IgD-negative memory B cell (primary cell): ENCODE results near the gene RPL4. TPM values are rescaled to one million over a fixed set of nuclear protein-coding genes. Genes with fewer than 3 reads are reported as not detected.

Experiments
- H3K27ac Mint-ChIP-seq, 3 donors: one replicate each; pipeline ENCODE4 v1.8.0; 2020 to 2022; ENCODE audit warnings: mild to moderate bottlenecking in 3 of 3, mixed read lengths in 3 of 3, moderate library complexity in 1 of 3
- H3K27me3 Mint-ChIP-seq: one replicate; pipeline ENCODE4 v1.8.0; 2021; ENCODE audit warnings: mixed read lengths
- H3K36me3 Mint-ChIP-seq: one replicate; pipeline ENCODE4 v1.8.0; 2020; ENCODE audit warnings: mild to moderate bottlenecking, mixed read lengths
- H3K4me1 Mint-ChIP-seq, 3 donors: one replicate each; pipeline ENCODE4 v1.8.0; 2020 to 2022; ENCODE audit warnings: mixed read lengths in 3 of 3, mild to moderate bottlenecking in 1 of 3
- H3K4me3 Mint-ChIP-seq, 4 donors: one replicate each; pipeline ENCODE4 v1.8.0; 2020 to 2022; ENCODE audit warnings: mild to moderate bottlenecking in 4 of 4, mixed read lengths in 4 of 4, moderate library complexity in 3 of 4
- H3K9me3 Mint-ChIP-seq, 3 donors: one replicate each; pipeline ENCODE4 v1.8.0; 2020 to 2021; ENCODE audit warnings: mixed read lengths in 3 of 3, mild to moderate bottlenecking in 1 of 3
- polyA plus RNA-seq: library from polyadenylated mRNA; unstranded; fragments of 300-500 nt; fragmentation: Illumina TruSeq; gene quantifications from one replicate; pipeline ENCODE4 v1.2.3, GENCODE V29; 2021

RPL4 gene
- polyA plus RNA-seq, 1 donor from 2014 or later: 1,406 TPM

- H3K27ac Mint-ChIP-seq: no peak overlapping the region
- peaks cover 0 to 1% (median 0%) of the 10 kb centered on the region in 3 donors for H3K9me3 Mint-ChIP-seq
- peaks cover 3% of the 10 kb centered on the region for H3K36me3 Mint-ChIP-seq
- H3K4me3 Mint-ChIP-seq: peak overlapping the region in 1 of 4 donors; percentile 33
- no peaks in the 10 kb centered on the region for H3K27me3 Mint-ChIP-seq
- H3K4me1 Mint-ChIP-seq: peaks cover 4 to 6% (median 5%) of the 10 kb centered on the region in 3 donors
These were observed 50.5 kb downstream of the RPL4 start for GRCh38 chr15:66454143-66454542.

- Mint-ChIP-seq H3K9me3 (peaks cover 0 to 2% (median 1%) of the 10 kb centered on the region in 3 donors), H3K4me1 (peaks cover 1 to 5% (median 4%) of the 10 kb centered on the region in 3 donors), H3K27ac (no peak overlapping the region), H3K4me3 (no peak overlapping the region), H3K27me3 (no peaks in the 10 kb centered on the region), H3K36me3 (peaks cover 5% of the 10 kb centered on the region)
These were observed 51.6 kb downstream of the RPL4 start for GRCh38 chr15:66452971-66453580.

GRCh38 chr15:66452420-66452819 lies 52.2 kb downstream of the RPL4 start:
- H3K4me3 Mint-ChIP-seq: no peak overlapping the region
- peaks cover 6% of the 10 kb centered on the region for H3K36me3 Mint-ChIP-seq
- peaks cover 0 to 3% (median 1%) of the 10 kb centered on the region in 3 donors for H3K9me3 Mint-ChIP-seq
- H3K27ac Mint-ChIP-seq: no peak overlapping the region
- peaks cover 0 to 3% (median 3%) of the 10 kb centered on the region in 3 donors for H3K4me1 Mint-ChIP-seq
- no peaks in the 10 kb centered on the region for H3K27me3 Mint-ChIP-seq

Other genes with a start within 250 kb of the RPL4 start
- 30.2 TPM for gene DIS3L, start 211.3 kb downstream of the RPL4 start, polyA plus RNA-seq
- gene TIPIN, start 148.2 kb downstream of the RPL4 start, polyA plus RNA-seq: 4.7 TPM
- 39.7 TPM for gene MAP2K1, start 117.9 kb downstream of the RPL4 start, polyA plus RNA-seq
- gene SNAPC5, start 7.1 kb downstream of the RPL4 start, polyA plus RNA-seq: 48.4 TPM
- gene ZWILCH, start 471 bp upstream of the RPL4 start, polyA plus RNA-seq: 8.0 TPM
- gene LCTL, start 61.1 kb upstream of the RPL4 start, polyA plus RNA-seq: not detected
- not detected for gene SMAD6, start 197.4 kb upstream of the RPL4 start, polyA plus RNA-seq